Astrocyte (in vitro differentiated cells and primary cell): ENCODE measurements around the gene SLC5A6. TPM values are rescaled to one million over a fixed set of nuclear protein-coding genes. Genes with fewer than 3 reads are reported as not detected.

ENCODE experiments used
- DNase-seq: peaks from one replicate; pipeline ENCODE4 v3.0.0-alpha.2; 2010; ENCODE audit warnings: low read depth
- FAIRE-seq: peaks from 2 replicates; lab custom pipeline; 2011; peaks lifted over from hg19 to GRCh38; lab: Jason Lieb, UNC
- H2AFZ ChIP-seq: 2 replicates; pipeline ENCODE4 v1.6.0; 2012; ENCODE audit warnings: low read depth, low read length, inconsistent platforms
- H3K27ac ChIP-seq: 2 replicates; pipeline ENCODE4 v1.5.1; 2011; ENCODE audit warnings: low read depth, low read length, inconsistent platforms
- H3K27me3 ChIP-seq: 2 replicates; pipeline ENCODE4 v1.6.0; 2011; ENCODE audit warnings: low read length, inconsistent platforms; ENCODE audit not compliant: insufficient read depth
- H3K36me3 ChIP-seq: 2 replicates; pipeline ENCODE4 v1.5.1; 2011; ENCODE audit warnings: low read length, inconsistent platforms; ENCODE audit not compliant: insufficient read depth
- H3K4me1 ChIP-seq: 2 replicates; pipeline ENCODE4 v1.5.1; 2011; ENCODE audit warnings: low read length, inconsistent platforms; ENCODE audit not compliant: insufficient read depth
- H3K4me2 ChIP-seq: 2 replicates; pipeline ENCODE4 v1.6.0; 2012; ENCODE audit warnings: low read length, inconsistent platforms
- H3K4me3 ChIP-seq: 2 replicates; pipeline ENCODE4 v1.5.1; 2011; ENCODE audit warnings: low read depth, mild to moderate bottlenecking, low read length, inconsistent platforms; ENCODE audit not compliant: insufficient read depth
- H3K79me2 ChIP-seq: 2 replicates; pipeline ENCODE4 v1.6.0; 2012; ENCODE audit warnings: mild to moderate bottlenecking, low read length, inconsistent platforms; ENCODE audit not compliant: insufficient read depth
- H3K9ac ChIP-seq: 2 replicates; pipeline ENCODE4 v1.6.0; 2012; ENCODE audit warnings: mild to moderate bottlenecking, low read length, inconsistent platforms
- H3K9me3 ChIP-seq: 2 replicates; pipeline ENCODE4 v1.5.1; 2012; ENCODE audit warnings: low read depth, mild to moderate bottlenecking, low read length, inconsistent platforms; ENCODE audit not compliant: insufficient read depth
- H4K20me1 ChIP-seq: 2 replicates; pipeline ENCODE4 v1.6.0; 2012; ENCODE audit warnings: low read length, inconsistent platforms; ENCODE audit not compliant: insufficient read depth
- H3K27ac Mint-ChIP-seq: one replicate; pipeline ENCODE4 v1.8.0; 2021; ENCODE audit warnings: mild to moderate bottlenecking, mixed read lengths; ENCODE audit not compliant: unreplicated experiment
- H3K27me3 Mint-ChIP-seq: one replicate; pipeline ENCODE4 v1.8.0; 2021; ENCODE audit warnings: low read depth, mixed read lengths; ENCODE audit not compliant: unreplicated experiment
- H3K36me3 Mint-ChIP-seq: one replicate; pipeline ENCODE4 v1.8.0; 2021; ENCODE audit warnings: low read depth, mixed read lengths; ENCODE audit not compliant: unreplicated experiment
- H3K4me1 Mint-ChIP-seq: one replicate; pipeline ENCODE4 v1.8.0; 2021; ENCODE audit warnings: low read depth, mixed read lengths; ENCODE audit not compliant: unreplicated experiment
- H3K4me3 Mint-ChIP-seq: one replicate; pipeline ENCODE4 v1.8.0; 2021; ENCODE audit warnings: mild to moderate bottlenecking, moderate library complexity, mixed read lengths; ENCODE audit not compliant: unreplicated experiment
- H3K9me3 Mint-ChIP-seq: one replicate; pipeline ENCODE4 v1.8.0; 2021; ENCODE audit warnings: mild to moderate bottlenecking, mixed read lengths; ENCODE audit not compliant: unreplicated experiment
- EZH2 ChIP-seq: IDR thresholded peaks from 2 replicates; pipeline ENCODE4 v1.6.1; 2012; ENCODE audit warnings: mild to moderate bottlenecking, low read length, inconsistent platforms; ENCODE audit not compliant: insufficient read depth
- total RNA-seq: library from RNA; stranded (reverse); gene quantifications from 2 replicates; pipeline ENCODE4 v1.2.1, GENCODE V29; 2021
- TF ChIP-seq, protein P1 (sequence below): IDR thresholded peaks from 2 replicates; pipeline ENCODE4 v1.5.1; 2011; ENCODE audit warnings: low read depth, mild to moderate bottlenecking, inconsistent platforms, low read length, moderate library complexity; ENCODE audit not compliant: insufficient read depth

The SLC5A6 gene
- total RNA-seq, 1 donor from 2014 or later, result 54.0 TPM

- peaks cover 13% of the 10 kb centered on the region for H3K27me3 ChIP-seq
- no peak overlapping the region for H3K4me3 ChIP-seq
- H3K27me3 Mint-ChIP-seq, result no peaks in the 10 kb centered on the region
- no peak overlapping the region for H3K9ac ChIP-seq
- H3K36me3 ChIP-seq, result no peaks in the 10 kb centered on the region
- FAIRE-seq (no peak), DNase-seq (no peak)
- no peaks in the 10 kb centered on the region for H3K36me3 Mint-ChIP-seq
- H3K4me3 Mint-ChIP-seq, result no peak overlapping the region
- no peaks in the 10 kb centered on the region for H4K20me1 ChIP-seq
- no peaks in the 10 kb centered on the region for H3K9me3 ChIP-seq
- no peak overlapping the region for H3K27ac ChIP-seq
- H3K79me2 ChIP-seq, result no peaks in the 10 kb centered on the region
- no peak for TF ChIP-seq EZH2
- TF ChIP-seq, protein P1, sequence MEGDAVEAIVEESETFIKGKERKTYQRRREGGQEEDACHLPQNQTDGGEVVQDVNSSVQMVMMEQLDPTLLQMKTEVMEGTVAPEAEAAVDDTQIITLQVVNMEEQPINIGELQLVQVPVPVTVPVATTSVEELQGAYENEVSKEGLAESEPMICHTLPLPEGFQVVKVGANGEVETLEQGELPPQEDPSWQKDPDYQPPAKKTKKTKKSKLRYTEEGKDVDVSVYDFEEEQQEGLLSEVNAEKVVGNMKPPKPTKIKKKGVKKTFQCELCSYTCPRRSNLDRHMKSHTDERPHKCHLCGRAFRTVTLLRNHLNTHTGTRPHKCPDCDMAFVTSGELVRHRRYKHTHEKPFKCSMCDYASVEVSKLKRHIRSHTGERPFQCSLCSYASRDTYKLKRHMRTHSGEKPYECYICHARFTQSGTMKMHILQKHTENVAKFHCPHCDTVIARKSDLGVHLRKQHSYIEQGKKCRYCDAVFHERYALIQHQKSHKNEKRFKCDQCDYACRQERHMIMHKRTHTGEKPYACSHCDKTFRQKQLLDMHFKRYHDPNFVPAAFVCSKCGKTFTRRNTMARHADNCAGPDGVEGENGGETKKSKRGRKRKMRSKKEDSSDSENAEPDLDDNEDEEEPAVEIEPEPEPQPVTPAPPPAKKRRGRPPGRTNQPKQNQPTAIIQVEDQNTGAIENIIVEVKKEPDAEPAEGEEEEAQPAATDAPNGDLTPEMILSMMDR, result no peak
- H3K27ac Mint-ChIP-seq, result no peak overlapping the region
- H3K4me1 ChIP-seq, result no peaks in the 10 kb centered on the region
- no peaks in the 10 kb centered on the region for H3K9me3 Mint-ChIP-seq
- no peak overlapping the region for H3K4me2 ChIP-seq
- H3K4me1 Mint-ChIP-seq, result peaks cover 8% of the 10 kb centered on the region
- H2AFZ ChIP-seq, result no peak overlapping the region
Observed at GRCh38 chr2:27189989-27190388, 22.1 kb downstream of the SLC5A6 start.

DNA sequence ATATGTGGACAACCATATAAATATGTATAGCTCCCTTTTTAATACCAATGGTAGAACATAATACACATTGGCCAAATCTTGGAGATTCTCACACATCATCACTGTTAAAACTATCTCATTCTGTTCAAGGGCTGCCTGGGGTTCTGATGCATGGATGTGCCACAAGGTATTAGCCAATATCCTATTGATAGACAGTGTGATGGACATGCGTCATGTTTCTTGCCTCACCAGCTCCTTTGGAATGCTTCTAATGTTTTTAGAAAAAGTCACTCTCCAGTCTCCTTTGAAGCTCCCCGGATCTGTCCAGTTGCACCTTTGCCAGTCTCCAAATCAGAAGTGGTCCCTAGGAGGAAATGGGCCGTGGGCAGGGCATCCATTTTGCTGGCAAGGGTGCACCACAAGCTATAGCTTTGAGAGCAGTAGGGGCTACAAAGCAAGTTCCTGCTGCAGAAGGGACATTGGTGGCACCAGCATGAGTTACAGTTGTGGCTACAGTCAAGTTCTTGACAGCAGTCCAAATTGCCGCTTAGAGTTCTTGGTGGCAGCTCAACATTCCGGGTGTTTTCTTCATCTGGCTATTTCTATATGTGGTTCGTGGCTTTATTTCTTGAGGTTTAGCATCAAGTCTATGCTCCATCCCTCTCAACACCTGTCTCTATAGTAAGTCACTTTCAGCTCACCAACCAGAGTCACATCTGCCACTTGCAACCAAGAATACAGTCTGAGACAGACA is 25.3 kb downstream of the SLC5A6 start:
- Histone ChIP-seq H3K9ac (no peak overlapping the region), H3K27ac (no peak overlapping the region), H3K4me1 (no peaks in the 10 kb centered on the region), H3K36me3 (no peaks in the 10 kb centered on the region), H3K9me3 (no peaks in the 10 kb centered on the region), H3K4me3 (no peak overlapping the region), H4K20me1 (no peaks in the 10 kb centered on the region), H3K4me2 (no peak overlapping the region), H3K79me2 (no peaks in the 10 kb centered on the region), H2AFZ (no peak overlapping the region), H3K27me3 (peaks cover 5% of the 10 kb centered on the region)
- Mint-ChIP-seq H3K27ac (no peak overlapping the region), H3K27me3 (peaks cover 2% of the 10 kb centered on the region), H3K9me3 (no peaks in the 10 kb centered on the region), H3K4me1 (peaks cover 11% of the 10 kb centered on the region), H3K36me3 (no peaks in the 10 kb centered on the region), H3K4me3 (no peak overlapping the region)
- DNase-seq, result no peak
- no peak for FAIRE-seq
- TF ChIP-seq EZH2, result no peak
- TF ChIP-seq, protein P1, result no peak

DNA sequence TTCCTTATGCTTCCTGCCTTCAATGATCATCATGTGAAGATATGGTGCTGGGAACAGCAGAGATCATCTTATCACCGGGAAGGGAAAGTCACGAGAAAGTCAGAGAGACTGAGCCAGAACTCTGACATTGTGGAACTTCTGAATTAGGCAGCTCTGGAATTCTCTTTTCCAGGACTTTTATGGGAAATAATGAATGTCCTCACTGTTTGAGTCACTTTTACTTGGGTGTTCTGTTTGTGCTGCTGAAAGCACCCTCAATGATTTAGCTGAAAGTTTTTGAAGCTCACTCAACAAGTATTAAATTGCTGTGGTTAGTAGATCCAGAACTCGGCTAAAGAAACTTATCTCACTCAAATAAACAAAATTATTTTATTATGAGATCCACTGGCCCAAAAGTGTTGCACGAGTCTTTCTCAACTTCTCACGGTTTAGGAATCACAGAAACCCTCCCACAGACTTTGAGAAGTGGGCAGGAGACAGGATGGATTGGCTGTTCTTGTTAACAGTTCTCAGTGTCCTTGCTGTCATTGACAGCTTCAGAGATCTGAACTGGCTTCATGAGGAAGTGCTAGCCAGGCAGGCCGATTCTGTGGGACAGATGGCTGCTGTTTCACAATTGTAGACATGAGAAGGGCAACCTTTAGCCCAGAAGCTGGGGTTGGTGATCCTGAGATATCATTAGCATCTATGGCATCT is 26.6 kb downstream of the SLC5A6 start:
- H3K79me2 ChIP-seq, result no peaks in the 10 kb centered on the region
- H3K36me3 ChIP-seq, result no peaks in the 10 kb centered on the region
- H3K27me3 ChIP-seq, result peaks cover 5% of the 10 kb centered on the region
- peaks cover 11% of the 10 kb centered on the region for H3K4me1 Mint-ChIP-seq
- H3K4me3 Mint-ChIP-seq, result no peak overlapping the region
- H3K4me3 ChIP-seq, result no peak overlapping the region
- no peak overlapping the region for H2AFZ ChIP-seq
- peak; percentile 71 for DNase-seq
- H3K9me3 Mint-ChIP-seq, result peaks cover 4% of the 10 kb centered on the region
- no peak overlapping the region for H3K27ac ChIP-seq
- peaks cover 4% of the 10 kb centered on the region for H3K27me3 Mint-ChIP-seq
- no peaks in the 10 kb centered on the region for H3K4me1 ChIP-seq
- no peaks in the 10 kb centered on the region for H3K36me3 Mint-ChIP-seq
- no peaks in the 10 kb centered on the region for H4K20me1 ChIP-seq
- H3K9me3 ChIP-seq, result no peaks in the 10 kb centered on the region
- no peak overlapping the region for H3K9ac ChIP-seq
- no peak overlapping the region for H3K4me2 ChIP-seq
- no peak overlapping the region for H3K27ac Mint-ChIP-seq
- no peak for FAIRE-seq
- TF ChIP-seq EZH2, result no peak
- TF ChIP-seq, protein P1, result no peak
